ENCODE data around the gene SLCO2B1.

SLCO2B1 gene

GRCh38 chr11:75229466-75229865, 78.6 kb downstream of the SLCO2B1 start:
- no peak for DNase-seq

- no peak for DNase-seq
Observed at GRCh38 chr11:75230621-75231020, 79.7 kb downstream of the SLCO2B1 start.

GRCh38 chr11:75233754-75234172, 82.9 kb downstream of the SLCO2B1 start:
- no peak for DNase-seq

- no peak for DNase-seq
Observed at GRCh38 chr11:75236062-75236461, 85.2 kb downstream of the SLCO2B1 start.

GRCh38 chr11:75237050-75237449, 86.1 kb downstream of the SLCO2B1 start:
- DNase-seq = no peak

GRCh38 chr11:75238595-75239440, 87.9 kb downstream of the SLCO2B1 start:
- no peak for DNase-seq

GRCh38 chr11:75239531-75240290, 88.8 kb downstream of the SLCO2B1 start:
- no peak for DNase-seq

GRCh38 chr11:75240311-75241035, 89.6 kb downstream of the SLCO2B1 start, which contains the start of gene TPBGL:
Gene TPBGL (plus strand): TSS chr11:75240774. CDS start chr11:75241050, 276 bp downstream.
- no peak for DNase-seq

GRCh38 chr11:75241036-75241905, 90.4 kb downstream of the SLCO2B1 start:
- peak; percentile 82 for DNase-seq

- no peak for DNase-seq
Observed at GRCh38 chr11:75241906-75242644, 91.2 kb downstream of the SLCO2B1 start.

- DNase-seq = no peak
Observed at GRCh38 chr11:75242722-75243600, 92.1 kb downstream of the SLCO2B1 start.

GRCh38 chr11:75244052-75244814, 93.3 kb downstream of the SLCO2B1 start:
- DNase-seq = no peak

- DNase-seq = no peak
Observed at GRCh38 chr11:75245356-75246005, 94.6 kb downstream of the SLCO2B1 start.

GRCh38 chr11:75246006-75246670, 95.2 kb downstream of the SLCO2B1 start:
- DNase-seq = no peak

GRCh38 chr11:75246671-75247350, 95.9 kb downstream of the SLCO2B1 start:
- DNase-seq = no peak

GRCh38 chr11:75248924-75249256, 98.0 kb downstream of the SLCO2B1 start:
- no peak for DNase-seq

- DNase-seq = no peak
Observed at GRCh38 chr11:75249704-75250103, 98.8 kb downstream of the SLCO2B1 start.

GRCh38 chr11:75254326-75254725, 103.4 kb downstream of the SLCO2B1 start:
- no peak for DNase-seq
